CD1c-positive myeloid dendritic cell (primary cell): ENCODE data around the gene TIMM44.

Source experiments
- DNase-seq: peaks from one replicate; pipeline ENCODE4 v3.0.0-alpha.2; 2016; ENCODE audit errors: extremely low spot score

The TIMM44 gene

GRCh38 chr19:7914099-7914498 is 29.4 kb downstream of the TIMM44 start:
- DNase-seq: no peak

DNA sequence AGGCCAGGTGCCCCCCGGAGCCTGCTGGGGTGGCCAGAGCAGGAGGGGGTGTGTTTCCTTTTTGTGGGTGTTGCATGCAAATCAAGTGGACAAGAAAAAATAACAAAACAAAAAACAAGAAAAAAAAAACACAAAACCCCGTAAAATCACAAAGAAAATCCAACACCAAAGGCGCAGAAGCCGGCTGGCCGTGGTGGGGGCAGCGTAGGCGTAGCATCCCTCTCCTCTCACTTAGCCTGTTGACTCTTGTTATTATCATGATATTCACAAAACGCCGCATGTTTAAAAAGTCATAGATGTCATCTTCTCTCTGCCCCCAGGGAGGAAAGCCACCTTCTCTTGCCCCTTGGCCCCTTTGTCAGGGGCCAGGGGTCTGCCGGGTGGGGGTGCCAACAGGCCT is 29.8 kb downstream of the TIMM44 start:
- no peak for DNase-seq

DNA sequence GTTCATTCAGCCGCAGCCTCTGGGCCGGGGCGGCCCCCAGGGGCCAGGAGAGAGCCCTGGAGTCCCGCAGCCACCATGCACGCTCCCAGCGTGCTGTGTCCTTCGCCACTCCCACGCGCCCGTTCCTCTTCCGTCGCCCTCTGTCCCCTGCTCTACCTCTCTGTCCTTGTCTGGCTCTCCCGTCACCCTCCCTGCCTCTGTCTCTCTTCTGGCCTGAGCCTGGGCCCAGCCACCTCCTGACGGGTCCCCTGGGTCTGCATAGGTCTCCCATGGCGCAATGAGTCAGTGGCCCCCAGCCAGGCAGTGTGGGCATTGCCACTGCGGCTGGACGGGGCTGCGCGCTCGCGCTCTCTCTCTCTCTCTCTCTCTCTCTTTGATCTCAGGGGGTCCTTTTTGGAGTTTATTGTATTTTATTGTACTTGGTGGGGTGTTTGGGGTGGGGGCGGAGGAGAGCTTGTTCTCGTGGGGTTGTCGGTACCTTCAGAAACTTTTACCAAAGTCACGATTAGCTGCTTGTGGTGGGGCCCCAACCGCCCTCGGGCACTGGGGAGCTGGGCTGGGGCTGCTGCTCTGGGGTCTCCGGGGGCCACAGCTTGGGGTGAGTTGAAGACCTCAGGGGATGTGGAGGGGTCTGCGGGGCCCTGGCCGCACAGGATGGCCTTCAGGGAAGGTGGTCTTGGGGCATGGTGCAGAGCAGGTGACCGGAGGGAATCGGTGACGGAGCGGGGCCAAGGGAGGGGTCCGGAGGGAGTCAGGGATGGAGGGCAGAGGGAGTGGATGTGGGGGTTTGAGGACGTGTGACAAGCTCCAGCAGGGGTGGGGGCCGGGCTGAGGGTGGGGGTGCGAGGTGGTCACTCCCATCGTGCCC is 30.5 kb downstream of the TIMM44 start:
- DNase-seq: no peak

DNA sequence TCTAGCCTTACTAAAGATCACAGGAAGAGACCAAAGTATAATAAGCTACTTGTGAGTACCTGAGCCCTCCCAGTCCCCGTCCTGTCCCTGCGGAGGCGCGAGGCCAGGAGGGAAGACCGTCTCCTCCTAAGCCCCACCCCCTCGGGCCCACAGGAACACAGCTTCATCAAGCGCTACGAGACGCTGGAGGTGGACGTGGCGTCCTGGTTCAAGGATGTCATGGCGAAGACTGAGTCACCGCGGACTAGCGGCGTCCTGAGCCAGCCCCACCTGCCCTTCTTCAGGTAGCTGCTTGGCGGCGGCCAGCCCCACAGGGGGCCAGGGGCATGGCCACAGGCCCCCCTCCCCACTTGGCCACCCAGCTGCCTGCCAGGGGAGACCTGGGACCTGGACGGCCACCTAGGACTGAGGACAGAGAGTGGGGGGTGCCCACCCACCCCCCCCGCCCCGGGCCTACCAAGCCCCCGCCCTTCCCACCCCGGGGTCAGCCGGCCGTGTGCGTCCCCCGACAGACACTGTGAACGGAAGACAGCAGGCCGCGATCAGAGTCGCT is 31.2 kb downstream of the TIMM44 start:
- DNase-seq: no peak

DNA sequence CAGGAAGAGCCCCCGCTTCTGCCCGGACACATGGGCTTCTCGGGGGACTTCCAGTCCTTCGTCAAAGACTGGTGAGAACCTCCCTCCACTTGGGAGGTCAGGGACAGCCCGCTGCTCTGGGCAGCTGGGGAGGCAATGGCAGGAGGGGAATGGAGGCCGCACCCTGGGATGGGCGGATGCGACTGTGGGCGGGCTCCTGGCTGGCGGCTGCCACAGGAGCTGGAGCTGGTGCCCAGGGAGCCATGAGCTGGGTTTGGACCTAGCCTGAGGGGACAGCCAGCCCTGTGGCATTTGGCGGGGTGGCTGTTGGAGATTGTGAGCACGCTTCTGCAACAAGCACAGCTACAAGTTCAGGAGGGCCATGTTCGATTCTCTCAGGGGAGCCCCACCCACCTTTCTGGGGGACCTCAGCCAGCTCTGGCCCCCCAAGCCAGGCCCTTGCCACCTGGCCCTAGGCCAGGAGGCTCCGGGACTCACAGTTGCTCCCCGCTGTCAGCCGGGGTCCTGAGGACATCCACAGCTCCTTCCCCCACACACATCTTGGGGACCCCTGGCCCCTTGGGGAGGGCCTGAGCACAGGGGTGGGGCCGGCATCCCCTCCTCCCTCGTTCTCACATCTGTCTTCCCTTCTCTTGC is 31.8 kb downstream of the TIMM44 start:
- DNase-seq: no peak

DNA sequence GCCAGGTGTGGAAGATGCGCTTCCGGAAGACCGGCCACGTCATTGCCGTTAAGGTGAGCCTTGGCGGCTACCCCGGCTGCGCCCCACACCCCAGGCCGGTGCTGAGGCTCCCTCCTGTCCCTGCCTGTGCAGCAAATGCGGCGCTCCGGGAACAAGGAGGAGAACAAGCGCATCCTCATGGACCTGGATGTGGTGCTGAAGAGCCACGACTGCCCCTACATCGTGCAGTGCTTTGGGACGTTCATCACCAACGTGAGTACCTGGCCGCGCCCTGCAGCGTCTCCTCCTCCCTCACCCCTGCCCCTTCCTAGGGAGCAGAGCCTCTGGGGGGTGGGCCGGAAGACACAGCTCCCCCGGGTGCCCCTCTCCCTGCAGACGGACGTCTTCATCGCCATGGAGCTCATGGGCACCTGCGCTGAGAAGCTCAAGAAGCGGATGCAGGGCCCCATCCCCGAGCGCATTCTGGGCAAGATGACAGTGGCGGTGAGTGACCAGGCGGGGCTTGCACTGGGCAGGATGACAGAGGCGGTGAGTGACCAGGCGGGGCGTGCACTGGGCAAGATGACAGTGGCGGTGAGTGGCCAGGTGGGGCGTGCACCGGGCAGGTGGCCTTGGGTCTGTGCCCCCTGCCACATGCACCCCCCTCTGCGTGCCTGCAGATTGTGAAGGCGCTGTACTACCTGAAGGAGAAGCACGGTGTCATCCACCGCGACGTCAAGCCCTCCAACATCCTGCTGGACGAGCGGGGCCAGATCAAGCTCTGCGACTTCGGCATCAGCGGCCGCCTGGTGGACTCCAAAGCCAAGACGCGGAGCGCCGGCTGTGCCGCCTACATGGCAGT is 32.9 kb downstream of the TIMM44 start:
- no peak for DNase-seq

GRCh38 chr19:7909471-7910067 is 33.9 kb downstream of the TIMM44 start:
- no peak for DNase-seq

GRCh38 chr19:7908742-7909461 is 34.6 kb downstream of the TIMM44 start:
- DNase-seq: no peak

- DNase-seq: no peak
Observed at GRCh38 chr19:7908078-7908699, 35.3 kb downstream of the TIMM44 start.

DNA sequence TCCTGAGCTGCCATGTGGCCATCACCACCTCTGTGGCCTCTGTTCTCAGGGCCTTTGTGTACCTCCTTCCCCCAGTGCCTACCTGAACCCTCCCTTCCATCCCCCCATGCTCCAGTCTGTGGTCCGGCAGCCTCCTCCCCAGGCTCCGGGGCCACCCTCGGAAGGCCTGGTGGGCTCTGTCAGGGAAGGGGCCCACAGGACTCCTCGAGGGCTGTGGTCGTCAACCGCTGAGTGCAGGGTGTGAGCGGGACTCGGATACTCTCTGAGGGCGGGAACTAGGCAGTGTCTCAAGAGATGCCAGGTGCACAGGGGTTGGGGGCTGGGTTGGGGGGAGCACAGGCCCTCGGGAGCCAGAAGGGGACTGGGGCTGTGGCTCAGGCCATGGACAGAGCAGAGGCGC is 35.9 kb downstream of the TIMM44 start:
- DNase-seq: no peak

- no peak for DNase-seq
Observed at GRCh38 chr19:7907122-7907521, 36.3 kb downstream of the TIMM44 start.

- DNase-seq: no peak
Observed at GRCh38 chr19:7905859-7906258, 37.6 kb downstream of the TIMM44 start.

DNA sequence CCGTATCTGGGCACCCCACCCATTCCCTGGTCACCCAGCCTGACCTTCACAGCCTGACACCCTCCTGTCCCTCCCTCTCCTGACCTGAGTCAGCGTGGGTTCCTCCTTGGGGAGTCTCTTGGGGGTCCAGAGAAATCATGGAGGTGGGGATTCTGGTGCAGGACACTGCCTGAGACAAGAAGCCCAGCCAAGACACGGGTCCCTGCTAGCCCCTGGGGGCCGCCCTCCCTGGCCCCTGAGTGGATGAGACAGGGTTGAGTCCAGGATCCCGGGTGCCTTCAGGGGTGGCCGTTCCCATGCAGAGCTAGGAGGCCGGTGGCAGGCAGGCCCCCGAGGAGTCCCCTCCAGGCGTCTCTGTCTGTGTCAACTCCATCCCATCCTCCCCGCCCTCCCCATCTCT is 38.2 kb downstream of the TIMM44 start:
- DNase-seq: no peak

DNA sequence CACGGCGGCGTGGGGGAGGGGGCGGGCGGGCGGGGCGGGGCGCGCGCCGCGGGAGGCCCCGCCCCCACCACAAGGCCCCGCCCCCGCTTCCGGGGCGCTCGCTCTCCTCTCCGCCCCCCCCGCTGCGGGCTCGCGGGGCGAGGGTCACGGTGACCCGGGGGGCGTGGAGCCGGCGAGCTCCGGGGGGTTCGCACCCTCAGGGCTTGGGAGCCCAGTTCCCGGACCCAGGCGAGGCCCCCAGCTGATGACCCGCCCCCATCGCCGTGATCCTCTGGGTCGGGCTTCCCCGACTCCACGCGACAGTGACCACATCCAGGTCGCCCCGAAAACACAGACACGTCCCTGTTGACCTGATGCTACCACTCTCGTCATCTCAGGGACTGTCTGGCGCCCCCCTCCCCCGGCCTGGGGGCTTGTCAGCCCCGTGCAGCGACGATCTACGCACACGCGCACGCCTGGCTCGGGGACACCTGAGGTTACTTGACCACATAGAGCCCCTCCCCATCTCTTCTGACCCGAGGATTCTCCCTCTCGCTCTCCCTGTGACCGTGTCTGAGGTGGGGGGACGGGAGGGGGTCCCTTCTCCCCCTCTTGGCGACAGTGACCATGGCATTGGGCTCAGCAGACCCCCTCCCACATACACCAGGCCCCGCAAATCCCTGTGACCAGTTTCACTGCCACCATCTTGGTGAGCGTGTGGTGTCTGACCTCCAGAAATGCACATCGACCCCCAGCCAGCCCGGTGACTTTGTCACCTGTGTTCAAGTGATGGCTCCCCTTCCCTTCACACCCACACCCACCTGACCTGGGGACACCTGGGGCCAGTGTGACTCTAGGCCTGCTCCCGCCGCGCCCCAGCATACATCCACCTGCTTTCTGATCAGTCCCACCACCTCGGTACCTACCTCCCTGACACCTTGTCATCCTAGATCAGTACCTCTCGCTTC is 39.1 kb downstream of the TIMM44 start:
- DNase-seq: no peak

DNA sequence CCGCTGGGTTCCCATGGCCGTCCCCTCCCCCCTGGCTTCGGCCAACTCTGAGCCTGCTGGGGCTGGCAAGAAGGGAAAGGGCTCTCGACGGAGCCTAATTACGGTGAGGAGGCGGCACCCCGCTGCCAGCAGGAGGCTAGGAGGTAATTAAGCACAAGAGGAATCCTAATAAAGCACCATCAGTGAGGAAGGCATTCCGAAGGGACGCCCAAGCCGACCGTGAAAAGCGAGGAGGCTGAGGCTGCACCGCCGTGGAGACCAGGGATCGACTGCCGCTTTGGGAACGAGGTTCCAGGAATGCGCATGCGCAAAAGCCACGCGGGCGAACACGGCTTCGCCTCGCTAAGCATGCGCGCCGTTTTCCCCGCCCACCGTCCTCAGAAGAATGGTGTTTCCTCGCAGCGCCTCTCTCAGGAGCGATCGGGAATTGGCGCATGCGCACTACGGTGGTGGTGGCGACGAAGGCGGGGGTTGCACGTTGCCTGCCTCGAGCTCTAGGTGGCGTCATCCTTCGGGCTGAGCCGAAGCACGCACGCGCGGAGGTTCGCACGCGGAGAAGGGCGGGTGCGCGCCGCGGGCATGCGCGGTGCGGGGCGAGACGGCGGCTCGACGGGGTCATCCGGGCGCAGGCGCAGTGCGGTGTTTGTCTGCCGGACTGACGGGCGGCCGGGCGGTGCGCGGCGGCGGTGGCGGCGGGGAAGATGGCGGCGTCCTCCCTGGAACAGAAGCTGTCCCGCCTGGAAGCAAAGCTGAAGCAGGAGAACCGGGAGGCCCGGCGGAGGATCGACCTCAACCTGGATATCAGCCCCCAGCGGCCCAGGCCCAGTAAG is 40.0 kb downstream of the TIMM44 start, which contains the start of gene MAP2K7:
MAP2K7 (plus strand) TSS at position 634 of the 830 bp plus-strand sequence; CDS start at position 702, 68 bp downstream.
- DNase-seq: peak; percentile 100

DNA sequence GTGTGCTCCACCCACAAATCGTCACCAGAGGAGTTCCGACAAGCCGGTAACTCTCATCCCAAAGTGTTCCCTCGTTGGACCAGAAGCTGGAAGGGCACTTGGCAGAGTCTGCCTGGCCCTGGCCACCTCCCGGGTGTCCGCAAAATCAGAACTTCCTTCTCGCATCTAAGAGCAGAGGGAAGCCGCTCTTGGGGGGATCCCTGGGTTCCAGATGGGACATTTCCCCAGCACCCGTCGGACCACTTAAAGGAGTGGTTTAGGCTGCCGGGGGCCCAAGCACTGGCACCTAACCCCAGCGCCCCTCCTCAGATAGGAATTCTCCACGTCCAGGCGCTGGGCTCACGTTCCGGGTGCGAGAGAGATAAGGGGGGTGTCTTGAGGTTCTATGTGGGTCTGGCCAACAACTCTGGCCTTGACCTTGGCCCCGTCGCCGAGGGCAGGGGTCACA is 40.6 kb downstream of the TIMM44 start:
- DNase-seq: no peak

DNA sequence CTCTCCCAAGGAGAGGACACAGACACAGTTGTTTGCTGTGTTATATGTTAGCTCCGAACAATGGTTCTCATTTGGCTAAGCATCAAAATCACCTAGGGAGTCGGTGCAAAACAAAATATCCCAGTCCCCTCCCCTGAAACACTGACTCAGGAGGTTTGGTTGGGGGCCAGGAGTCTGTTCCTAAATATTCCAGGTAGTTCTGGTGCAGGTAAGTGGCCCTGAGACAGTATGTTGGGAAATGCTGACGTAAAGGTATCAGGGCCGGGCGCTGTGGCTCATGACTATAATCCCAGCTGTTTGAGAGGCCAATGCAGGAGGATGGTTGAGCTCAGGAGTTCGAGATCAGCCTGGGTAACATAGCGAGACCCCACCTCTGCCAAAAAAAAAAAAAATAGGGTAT is 42.1 kb downstream of the TIMM44 start:
- no peak for DNase-seq

DNA sequence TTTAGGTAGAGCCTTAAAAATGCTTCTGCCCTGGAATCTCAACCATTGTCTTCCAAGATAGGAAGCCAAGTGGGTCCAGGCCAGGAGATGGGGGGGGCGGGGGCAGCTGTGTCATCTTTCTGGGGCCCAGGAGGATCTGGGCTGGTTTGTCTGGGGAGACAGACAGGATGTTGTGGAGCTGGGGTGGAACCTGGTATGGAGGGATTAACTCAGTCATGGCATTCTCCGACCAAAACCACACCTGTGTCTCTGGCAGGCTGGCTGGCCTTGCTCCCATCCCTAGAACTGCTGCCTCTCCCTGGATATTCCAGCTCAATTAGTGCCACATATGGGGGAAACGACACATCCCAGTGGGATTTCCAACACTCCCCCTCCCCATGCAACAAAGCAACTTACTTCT is 42.5 kb downstream of the TIMM44 start:
- no peak for DNase-seq
